ENCODE measurements around the gene JAZF1.

DNA sequence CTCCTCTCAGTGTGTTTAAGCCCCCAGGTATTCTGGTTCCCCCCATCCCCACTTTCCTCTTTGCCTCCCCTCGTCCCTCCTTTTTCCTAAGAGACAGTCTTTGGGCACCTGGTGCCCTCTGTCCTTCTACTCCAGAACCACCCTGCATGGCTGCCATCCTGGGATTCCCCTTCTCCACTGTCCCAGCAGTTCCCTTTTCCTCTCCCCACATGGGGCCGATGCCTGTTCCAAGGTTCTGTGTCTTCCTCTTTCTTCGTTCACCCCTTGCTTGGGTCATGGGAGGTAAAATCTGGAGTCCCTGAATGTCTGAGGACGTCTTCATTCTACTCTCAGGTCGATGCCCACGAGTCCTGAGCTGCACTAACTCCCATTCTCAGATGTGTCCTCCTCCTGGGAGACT is 319.8 kb downstream of the JAZF1 start:
- TF ChIP-seq, protein P1, sequence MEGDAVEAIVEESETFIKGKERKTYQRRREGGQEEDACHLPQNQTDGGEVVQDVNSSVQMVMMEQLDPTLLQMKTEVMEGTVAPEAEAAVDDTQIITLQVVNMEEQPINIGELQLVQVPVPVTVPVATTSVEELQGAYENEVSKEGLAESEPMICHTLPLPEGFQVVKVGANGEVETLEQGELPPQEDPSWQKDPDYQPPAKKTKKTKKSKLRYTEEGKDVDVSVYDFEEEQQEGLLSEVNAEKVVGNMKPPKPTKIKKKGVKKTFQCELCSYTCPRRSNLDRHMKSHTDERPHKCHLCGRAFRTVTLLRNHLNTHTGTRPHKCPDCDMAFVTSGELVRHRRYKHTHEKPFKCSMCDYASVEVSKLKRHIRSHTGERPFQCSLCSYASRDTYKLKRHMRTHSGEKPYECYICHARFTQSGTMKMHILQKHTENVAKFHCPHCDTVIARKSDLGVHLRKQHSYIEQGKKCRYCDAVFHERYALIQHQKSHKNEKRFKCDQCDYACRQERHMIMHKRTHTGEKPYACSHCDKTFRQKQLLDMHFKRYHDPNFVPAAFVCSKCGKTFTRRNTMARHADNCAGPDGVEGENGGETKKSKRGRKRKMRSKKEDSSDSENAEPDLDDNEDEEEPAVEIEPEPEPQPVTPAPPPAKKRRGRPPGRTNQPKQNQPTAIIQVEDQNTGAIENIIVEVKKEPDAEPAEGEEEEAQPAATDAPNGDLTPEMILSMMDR (IDR thresholded peaks at IDR 0.05) = no peak
- no peak for TF ChIP-seq ZFX (IDR thresholded peaks at IDR 0.05; ENCODE audit: borderline replicate concordance)

Data from 22Rv1 (cell line).